ENCODE measurements around the gene EGFR. TPM values are rescaled to one million over a fixed set of nuclear protein-coding genes. Genes with fewer than 3 reads are reported as not detected.

EGFR gene
- total RNA-seq, 6 experiments from 2014 or later: 59.3 to 127 (median 93.7) TPM

DNA sequence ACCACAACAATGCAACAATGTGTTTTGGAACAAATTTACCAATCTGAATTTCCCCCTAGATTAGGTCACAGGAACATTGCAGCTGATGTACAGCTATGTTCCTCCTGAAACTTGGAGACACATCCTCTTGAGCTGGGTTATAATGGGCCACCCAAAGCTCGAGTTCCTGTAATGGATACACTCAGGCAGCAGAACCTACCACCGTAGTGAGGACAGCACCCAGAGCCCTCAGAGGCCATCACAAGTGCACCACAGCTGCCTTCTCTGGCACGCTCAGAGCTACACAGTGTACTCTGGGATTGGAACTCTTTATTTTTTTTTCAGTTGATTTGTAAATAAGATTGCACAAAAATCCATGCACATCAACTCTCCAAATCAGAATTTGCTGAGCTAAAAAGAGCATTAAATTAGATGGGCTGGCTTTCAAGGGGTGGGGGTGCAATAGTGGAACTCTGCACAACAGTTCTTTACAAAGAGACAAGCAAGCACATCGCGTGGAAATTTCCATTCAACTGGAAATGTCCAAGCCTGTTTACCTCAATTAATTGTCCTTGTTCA lies 56.7 kb downstream of the EGFR start:
- peaks cover 0 to 88% (median 37%) of the 10 kb centered on the region in 4 donors for H3K4me1 ChIP-seq
- no peaks in the 10 kb centered on the region for H3K27me3 ChIP-seq
- intact Hi-C loops (cut with DNase I): loop anchor here in 1 of 2 donors (5.0 kb wide), 1 partner anchor 53 kb away; no protein-coding TSS in a partner anchor
- DNase-seq: peak in 2 of 3 donors; percentile 78 to 86
- WGBS (ENCODE audit: insufficient coverage, low coverage, low lambda C conversion rate, missing lambda C conversion rate): 17% methylated on average over 5 of the region's 5 CpGs
- no peaks in the 10 kb centered on the region for H3K36me3 ChIP-seq
- peak overlapping the region; percentile 61 to 88 (median 83) for H3K27ac ChIP-seq
- peak; percentile 50 to 91 (median 80) for ATAC-seq
- no peaks in the 10 kb centered on the region for H3K9me3 ChIP-seq
- H3K4me3 ChIP-seq: no peak overlapping the region
- TF ChIP-seq, protein P1, sequence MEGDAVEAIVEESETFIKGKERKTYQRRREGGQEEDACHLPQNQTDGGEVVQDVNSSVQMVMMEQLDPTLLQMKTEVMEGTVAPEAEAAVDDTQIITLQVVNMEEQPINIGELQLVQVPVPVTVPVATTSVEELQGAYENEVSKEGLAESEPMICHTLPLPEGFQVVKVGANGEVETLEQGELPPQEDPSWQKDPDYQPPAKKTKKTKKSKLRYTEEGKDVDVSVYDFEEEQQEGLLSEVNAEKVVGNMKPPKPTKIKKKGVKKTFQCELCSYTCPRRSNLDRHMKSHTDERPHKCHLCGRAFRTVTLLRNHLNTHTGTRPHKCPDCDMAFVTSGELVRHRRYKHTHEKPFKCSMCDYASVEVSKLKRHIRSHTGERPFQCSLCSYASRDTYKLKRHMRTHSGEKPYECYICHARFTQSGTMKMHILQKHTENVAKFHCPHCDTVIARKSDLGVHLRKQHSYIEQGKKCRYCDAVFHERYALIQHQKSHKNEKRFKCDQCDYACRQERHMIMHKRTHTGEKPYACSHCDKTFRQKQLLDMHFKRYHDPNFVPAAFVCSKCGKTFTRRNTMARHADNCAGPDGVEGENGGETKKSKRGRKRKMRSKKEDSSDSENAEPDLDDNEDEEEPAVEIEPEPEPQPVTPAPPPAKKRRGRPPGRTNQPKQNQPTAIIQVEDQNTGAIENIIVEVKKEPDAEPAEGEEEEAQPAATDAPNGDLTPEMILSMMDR (IDR thresholded peaks at IDR 0.05): no peak
- peak; percentile 37 for TF ChIP-seq POLR2A (IDR thresholded peaks at IDR 0.05)

DNA sequence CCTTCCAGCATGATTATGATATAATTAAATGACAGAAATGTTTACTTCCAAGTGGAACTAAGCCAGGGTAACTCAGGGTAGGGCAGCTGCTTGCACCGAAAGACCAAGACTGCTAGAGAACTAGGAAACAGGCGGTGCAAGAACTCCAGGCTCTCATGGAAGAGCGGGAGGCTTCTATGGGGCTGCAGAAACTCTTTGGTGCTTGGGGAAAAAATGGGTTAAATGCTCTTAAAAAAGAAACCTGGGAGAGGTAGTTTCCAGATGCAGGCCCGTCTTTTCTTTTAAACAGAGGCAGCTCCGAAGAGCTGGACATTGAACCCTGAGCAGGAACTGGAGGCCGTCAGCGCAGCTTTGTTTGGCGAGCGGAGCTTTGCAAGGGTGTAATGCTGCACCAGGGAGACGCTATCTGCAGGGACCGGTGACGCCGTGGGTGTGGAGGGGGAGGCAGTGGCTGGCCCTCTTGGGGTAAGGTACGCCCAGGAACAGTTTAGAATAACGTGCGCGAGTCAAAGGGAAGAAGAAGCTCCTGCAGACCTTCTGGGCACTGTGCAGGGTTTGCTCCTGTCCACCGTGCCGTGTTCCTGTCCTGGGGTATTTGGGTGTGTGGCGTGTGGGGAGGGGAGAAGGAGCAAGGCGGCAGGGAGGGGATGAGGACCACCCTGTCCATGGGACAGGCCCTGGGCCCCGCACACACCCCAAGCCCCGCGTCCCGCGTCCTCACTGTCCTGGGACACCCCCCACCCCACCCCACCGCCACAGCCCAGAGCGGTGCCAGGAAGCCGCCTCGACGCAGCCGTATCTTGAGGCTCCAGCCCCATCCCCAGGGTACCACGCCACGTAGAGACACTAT lies 59.0 kb downstream of the EGFR start:
- intact Hi-C loops (cut with DNase I): loop anchor here in 1 of 2 donors (5.0 kb wide), 1 partner anchor 55 kb away; no protein-coding TSS in a partner anchor
- Histone ChIP-seq H3K27me3 (no peaks in the 10 kb centered on the region), H3K4me3 (peak overlapping the region in 1 of 3 donors; percentile 15), H3K36me3 (no peaks in the 10 kb centered on the region), H3K4me1 (peaks cover 0 to 94% (median 39%) of the 10 kb centered on the region in 4 donors), H3K9me3 (no peaks in the 10 kb centered on the region), H3K27ac (peak overlapping the region; percentile 13 to 88 (median 83))
- WGBS (ENCODE audit: insufficient coverage, low coverage, low lambda C conversion rate, missing lambda C conversion rate): 43% methylated on average over 12 of the region's 34 CpGs
- ATAC-seq (peak; percentile 57 to 77 (median 71)), DNase-seq (peak; percentile 69 to 88 (median 87))
- TF ChIP-seq, protein P1 (IDR thresholded peaks at IDR 0.05): no peak
- TF ChIP-seq POLR2A (IDR thresholded peaks at IDR 0.05): no peak

DNA sequence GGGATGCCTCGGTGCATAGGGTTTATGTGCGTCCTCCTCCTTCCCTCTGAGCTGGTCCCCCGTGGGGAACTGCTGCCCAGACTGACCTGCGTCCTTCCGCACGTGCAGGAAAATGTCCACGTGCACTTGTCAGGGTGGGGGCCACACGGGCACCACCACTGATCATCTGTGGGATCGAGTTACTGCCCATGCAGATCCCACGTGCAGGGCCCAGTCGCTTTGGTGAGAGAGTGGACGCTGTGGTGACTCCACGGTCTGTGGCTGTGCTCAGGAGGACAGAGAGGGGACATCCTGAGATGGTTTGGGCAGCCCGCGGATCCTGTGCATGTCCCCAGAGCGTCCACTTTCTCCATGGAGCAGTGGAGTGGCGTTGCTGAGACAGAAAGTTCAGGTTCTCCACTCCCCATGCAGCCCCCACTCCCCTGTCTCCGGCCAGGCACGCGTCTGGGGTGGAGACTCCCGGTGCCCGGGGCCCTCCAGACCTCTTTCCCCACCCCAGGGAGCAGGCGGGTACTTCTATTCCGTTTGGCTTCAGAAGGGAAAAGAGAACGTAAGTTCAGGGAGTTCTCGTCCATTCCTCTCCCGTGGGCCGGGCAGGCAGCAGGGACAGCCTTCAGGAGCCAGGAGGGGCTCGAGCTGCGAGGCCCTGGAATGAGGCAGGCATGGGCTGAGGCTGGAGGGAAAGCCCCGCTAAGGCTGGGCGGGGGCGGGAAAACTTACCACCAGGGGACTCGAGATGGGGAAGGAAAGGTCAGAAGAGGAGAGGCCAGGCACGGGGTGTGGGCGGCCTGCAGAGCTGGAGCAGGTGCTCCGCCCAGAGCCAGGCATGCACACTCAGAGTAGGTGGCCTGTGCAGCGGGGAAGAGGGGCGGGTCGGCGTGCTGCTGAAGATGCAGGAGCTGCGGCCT lies 59.9 kb downstream of the EGFR start:
- intact Hi-C loops (cut with DNase I): loop anchor here in 1 of 2 donors (5.0 kb wide), 1 partner anchor 56 kb away; no protein-coding TSS in a partner anchor
- H3K9me3 ChIP-seq: no peaks in the 10 kb centered on the region
- H3K36me3 ChIP-seq: no peaks in the 10 kb centered on the region
- 80% methylated on average over 24 of the region's 42 CpGs for WGBS (ENCODE audit: insufficient coverage, low coverage, low lambda C conversion rate, missing lambda C conversion rate)
- DNase-seq (no peak), ATAC-seq (no peak)
- TF ChIP-seq POLR2A (IDR thresholded peaks at IDR 0.05): no peak
- TF ChIP-seq, protein P1 (IDR thresholded peaks at IDR 0.05): no peak
- H3K27ac ChIP-seq: peak overlapping the region in 2 of 3 donors; percentile 83 to 88
- no peaks in the 10 kb centered on the region for H3K27me3 ChIP-seq
- peaks cover 0 to 86% (median 38%) of the 10 kb centered on the region in 4 donors for H3K4me1 ChIP-seq
- H3K4me3 ChIP-seq: no peak overlapping the region

DNA sequence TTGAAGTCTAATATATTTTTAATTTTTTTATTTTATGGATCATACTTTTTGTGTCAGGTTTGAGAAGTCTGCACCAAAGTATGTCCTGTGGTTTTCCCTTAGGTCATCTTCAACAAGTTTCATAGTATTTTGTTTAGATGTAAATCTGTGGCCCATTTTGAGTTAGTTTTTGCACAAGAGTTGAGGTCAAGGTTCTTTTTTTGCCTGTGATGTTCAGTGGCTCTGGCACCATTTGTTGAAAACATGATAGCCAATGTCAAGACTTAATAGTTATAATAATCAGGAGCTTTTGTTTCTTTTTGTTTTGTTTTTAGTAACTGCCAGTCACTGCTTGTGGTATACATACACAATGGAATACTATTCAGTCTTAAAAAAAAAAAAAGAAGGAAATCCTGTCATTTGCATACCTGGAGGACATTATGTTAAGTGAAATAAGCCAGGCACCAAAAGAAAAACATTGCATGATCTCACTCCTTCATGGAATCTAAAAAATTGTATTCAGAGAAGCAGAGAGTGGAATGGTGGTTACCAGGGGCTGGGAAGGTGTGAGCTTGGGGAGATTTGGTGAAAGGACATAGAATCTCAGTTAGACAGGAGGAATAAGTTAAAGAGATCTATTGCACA lies 61.3 kb downstream of the EGFR start:
- Histone ChIP-seq H3K4me1 (peaks cover 0 to 72% (median 30%) of the 10 kb centered on the region in 4 donors), H3K36me3 (no peaks in the 10 kb centered on the region), H3K4me3 (no peak overlapping the region), H3K27ac (peak overlapping the region in 2 of 3 donors; percentile 83 to 88), H3K27me3 (no peaks in the 10 kb centered on the region), H3K9me3 (no peaks in the 10 kb centered on the region)
- TF ChIP-seq, protein P1 (IDR thresholded peaks at IDR 0.05): no peak
- no peak for TF ChIP-seq POLR2A (IDR thresholded peaks at IDR 0.05)
- intact Hi-C loops (cut with DNase I): loop anchor here in 1 of 2 donors (5.0 kb wide), 1 partner anchor 58 kb away; no protein-coding TSS in a partner anchor
- no peak for ATAC-seq
- DNase-seq: no peak

Measured in right lobe of liver (tissue), 6 donors.